ENCODE measurements around the gene DEPDC1.

Gene DEPDC1

DNA sequence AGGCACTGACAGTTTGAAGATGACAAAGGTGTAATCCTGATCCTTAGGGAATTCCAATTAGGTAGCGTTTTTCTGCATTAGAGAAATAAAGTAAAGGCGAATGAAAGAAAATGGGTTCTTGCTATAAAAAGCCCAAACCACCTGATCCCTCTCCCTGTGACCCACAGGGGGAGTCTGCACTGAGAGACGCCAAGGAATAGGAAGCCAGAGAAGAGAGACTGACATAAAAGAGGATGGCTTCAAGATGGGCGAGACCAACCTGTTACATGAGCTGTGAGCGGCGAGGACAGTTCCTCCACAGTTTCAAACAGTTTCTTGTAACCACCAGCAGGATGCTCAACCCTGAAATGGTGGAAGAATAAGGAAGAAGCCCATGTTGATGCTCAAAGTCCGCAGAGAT lies 48.5 kb downstream of the DEPDC1 start:
- Histone ChIP-seq H3K27ac (ENCODE audit: low read depth, low read length) (no peak overlapping the region), H3K9me3 (ENCODE audit: control insufficient read depth, insufficient read depth, low read length) (no peaks in the 10 kb centered on the region), H3K9ac (ENCODE audit: low read depth, low read length) (no peak overlapping the region)

DNA sequence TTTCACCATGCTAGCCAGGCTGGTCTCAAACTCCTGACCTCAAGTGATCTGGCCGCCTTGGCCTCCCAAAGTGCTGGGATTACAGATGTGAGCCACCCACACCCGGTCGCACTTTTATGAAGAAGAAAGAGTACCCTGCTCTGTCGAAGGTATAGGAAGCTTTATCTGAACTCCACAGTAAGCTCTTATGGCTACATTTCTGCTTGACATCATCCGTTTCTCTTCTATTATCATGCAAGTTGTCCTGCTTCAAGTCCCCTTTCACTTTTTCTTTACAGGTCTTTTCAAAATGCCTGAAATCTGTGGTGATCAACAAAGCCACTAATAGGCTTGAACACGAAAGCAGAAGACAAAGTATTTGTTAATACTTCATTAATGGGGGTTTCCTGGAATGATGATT lies 51.2 kb downstream of the DEPDC1 start:
- Histone ChIP-seq H3K27ac (ENCODE audit: low read depth, low read length) (no peak overlapping the region), H3K36me3 (ENCODE audit: control insufficient read depth, insufficient read depth, low read length) (no peaks in the 10 kb centered on the region), H3K4me1 (ENCODE audit: control insufficient read depth, insufficient read depth, low read length) (no peaks in the 10 kb centered on the region), H3K4me3 (ENCODE audit: low read depth, low read length) (no peak overlapping the region), H3K9me3 (ENCODE audit: control insufficient read depth, insufficient read depth, low read length) (no peaks in the 10 kb centered on the region), H3K9ac (ENCODE audit: low read depth, low read length) (no peak overlapping the region), H3K27me3 (ENCODE audit: control insufficient read depth, insufficient read depth, low read length) (no peaks in the 10 kb centered on the region)

More for the DNA sequence above, 48.5 kb downstream of the DEPDC1 start:
- Histone ChIP-seq H3K36me3 (ENCODE audit: control insufficient read depth, insufficient read depth, low read length) (no peaks in the 10 kb centered on the region), H3K27me3 (ENCODE audit: control insufficient read depth, insufficient read depth, low read length) (no peaks in the 10 kb centered on the region), H3K4me1 (ENCODE audit: control insufficient read depth, insufficient read depth, low read length) (no peaks in the 10 kb centered on the region), H3K4me3 (ENCODE audit: low read depth, low read length) (no peak overlapping the region)

DNA sequence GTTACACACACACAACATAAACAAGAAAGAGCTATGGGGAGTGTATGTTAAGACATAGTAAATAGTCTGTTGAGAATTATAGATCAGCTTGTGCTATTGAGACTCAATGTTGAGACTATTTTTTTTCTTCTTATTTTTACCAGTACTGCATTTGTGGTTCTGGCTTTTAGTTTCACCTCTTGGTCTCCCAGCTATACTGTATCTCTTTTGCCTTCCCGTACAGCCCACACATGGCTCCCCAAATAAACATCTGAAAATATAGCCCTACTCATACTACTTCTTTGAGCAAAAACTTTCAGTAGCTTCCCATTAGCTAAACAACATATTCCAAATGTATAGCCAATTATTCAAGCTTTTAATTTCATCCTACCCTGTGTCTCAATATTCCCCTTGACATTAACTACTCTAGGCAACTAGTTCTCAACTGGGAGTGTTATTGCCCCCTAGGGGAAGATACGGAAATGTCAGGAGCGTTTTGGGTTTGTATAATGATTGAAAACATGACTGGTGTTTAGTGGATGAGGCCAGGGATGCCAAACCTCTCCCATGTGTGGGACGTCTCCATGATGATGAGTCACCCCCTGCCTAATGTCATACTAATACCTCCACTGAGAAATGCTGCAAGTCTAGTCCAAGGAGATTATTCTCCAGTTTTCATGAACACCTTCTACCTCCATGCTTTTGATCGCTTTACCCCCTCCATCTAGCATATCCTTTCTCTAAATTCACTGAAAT lies 53.9 kb downstream of the DEPDC1 start:
- Histone ChIP-seq H3K27ac (ENCODE audit: low read depth, low read length) (no peak overlapping the region), H3K4me1 (ENCODE audit: control insufficient read depth, insufficient read depth, low read length) (peaks cover 8% of the 10 kb centered on the region), H3K4me3 (ENCODE audit: low read depth, low read length) (no peak overlapping the region), H3K9ac (ENCODE audit: low read depth, low read length) (no peak overlapping the region), H3K9me3 (ENCODE audit: control insufficient read depth, insufficient read depth, low read length) (no peaks in the 10 kb centered on the region), H3K36me3 (ENCODE audit: control insufficient read depth, insufficient read depth, low read length) (no peaks in the 10 kb centered on the region), H3K27me3 (ENCODE audit: control insufficient read depth, insufficient read depth, low read length) (no peaks in the 10 kb centered on the region)

DNA sequence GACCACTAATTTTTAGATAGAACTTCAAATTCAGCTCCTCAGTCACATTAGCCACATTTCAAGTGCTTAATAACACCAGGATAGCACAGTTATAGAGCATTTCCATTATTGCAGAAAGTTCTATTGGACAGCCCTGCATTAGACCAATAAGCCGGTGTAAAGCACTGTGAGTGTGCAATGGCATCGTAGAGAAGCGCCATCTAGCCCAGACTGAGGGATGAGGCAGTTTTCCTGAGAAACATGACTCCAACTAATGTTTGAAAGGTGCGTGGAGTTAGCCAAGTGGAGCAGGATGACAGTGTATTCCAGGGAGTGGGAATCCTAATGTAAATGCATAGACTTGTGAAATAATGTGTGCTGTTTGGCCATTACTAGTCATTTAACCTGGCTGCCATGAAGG lies 54.9 kb downstream of the DEPDC1 start:
- Histone ChIP-seq H3K27ac (ENCODE audit: low read depth, low read length) (no peak overlapping the region), H3K4me3 (ENCODE audit: low read depth, low read length) (no peak overlapping the region), H3K9me3 (ENCODE audit: control insufficient read depth, insufficient read depth, low read length) (no peaks in the 10 kb centered on the region), H3K9ac (ENCODE audit: low read depth, low read length) (no peak overlapping the region), H3K27me3 (ENCODE audit: control insufficient read depth, insufficient read depth, low read length) (no peaks in the 10 kb centered on the region), H3K36me3 (ENCODE audit: control insufficient read depth, insufficient read depth, low read length) (no peaks in the 10 kb centered on the region), H3K4me1 (ENCODE audit: control insufficient read depth, insufficient read depth, low read length) (peaks cover 11% of the 10 kb centered on the region)

DNA sequence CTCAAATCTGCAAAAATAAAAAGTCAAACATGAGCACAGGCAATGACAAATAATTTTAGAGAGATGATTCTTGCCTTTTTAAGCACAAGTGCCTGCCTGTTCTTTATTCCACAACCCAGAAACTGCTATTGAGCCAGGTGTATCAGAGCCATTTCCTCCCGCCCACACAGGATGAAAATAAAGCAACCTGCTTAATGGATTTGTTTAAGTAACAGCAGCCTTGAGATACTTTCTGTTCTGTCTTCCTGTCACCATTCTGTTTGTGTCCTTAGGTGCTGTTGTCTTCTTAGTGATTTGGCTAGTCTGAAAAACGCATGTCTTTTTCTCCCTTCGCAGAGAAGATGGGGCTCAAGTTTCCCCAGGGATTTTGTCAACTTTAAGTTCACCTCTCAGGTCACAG lies 58.6 kb downstream of the DEPDC1 start:
- H3K4me3 ChIP-seq (ENCODE audit: low read depth, low read length): no peak overlapping the region
- H3K9me3 ChIP-seq (ENCODE audit: control insufficient read depth, insufficient read depth, low read length): no peaks in the 10 kb centered on the region
- no peak overlapping the region for H3K9ac ChIP-seq (ENCODE audit: low read depth, low read length)
- H3K27ac ChIP-seq (ENCODE audit: low read depth, low read length): peak overlapping the region; percentile 10
- peaks cover 11% of the 10 kb centered on the region for H3K4me1 ChIP-seq (ENCODE audit: control insufficient read depth, insufficient read depth, low read length)
- no peaks in the 10 kb centered on the region for H3K36me3 ChIP-seq (ENCODE audit: control insufficient read depth, insufficient read depth, low read length)
- no peaks in the 10 kb centered on the region for H3K27me3 ChIP-seq (ENCODE audit: control insufficient read depth, insufficient read depth, low read length)

DNA sequence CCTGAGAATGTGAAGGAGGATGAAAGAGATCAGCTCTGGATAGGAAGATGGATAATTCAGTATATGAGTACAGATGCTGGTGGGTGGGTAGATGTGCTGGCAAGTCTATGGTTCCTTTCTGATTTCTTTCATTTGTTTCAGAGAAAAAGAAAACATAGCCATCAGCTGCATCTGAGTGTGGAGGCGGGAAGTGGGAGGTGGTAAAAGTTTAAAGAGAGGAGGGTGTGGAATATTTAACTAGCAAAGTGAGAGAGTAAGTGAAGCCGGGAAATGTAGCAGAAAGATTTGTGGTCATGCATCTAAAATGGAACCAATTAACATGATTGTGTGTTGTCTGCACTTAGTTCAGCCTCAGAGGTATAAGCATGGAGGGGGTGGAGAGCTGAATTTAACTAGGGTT lies 63.5 kb downstream of the DEPDC1 start:
- Histone ChIP-seq H3K36me3 (ENCODE audit: control insufficient read depth, insufficient read depth, low read length) (no peaks in the 10 kb centered on the region), H3K27me3 (ENCODE audit: control insufficient read depth, insufficient read depth, low read length) (no peaks in the 10 kb centered on the region), H3K9ac (ENCODE audit: low read depth, low read length) (no peak overlapping the region)

DNA sequence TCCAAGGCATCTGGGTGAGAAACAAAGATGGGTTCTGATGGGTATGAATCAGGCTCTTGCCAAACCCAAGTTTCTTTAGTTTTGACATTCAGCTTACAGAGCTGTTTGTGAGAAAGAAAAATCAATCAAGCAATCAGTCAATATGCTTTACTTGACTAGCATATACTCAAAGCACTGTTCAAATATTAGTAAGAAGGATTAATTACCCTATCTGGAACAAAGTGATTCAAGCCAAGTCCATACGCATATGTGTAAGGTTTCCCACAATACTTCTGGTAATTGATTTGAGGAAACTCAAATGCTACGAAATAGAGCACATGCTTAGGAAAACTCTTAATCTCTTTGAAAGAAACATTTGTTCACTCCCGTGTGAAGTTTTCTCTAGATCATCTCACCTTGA lies 65.8 kb downstream of the DEPDC1 start:
- H3K27me3 ChIP-seq (ENCODE audit: control insufficient read depth, insufficient read depth, low read length): no peaks in the 10 kb centered on the region

More for the DNA sequence above, 63.5 kb downstream of the DEPDC1 start:
- H3K4me3 ChIP-seq (ENCODE audit: low read depth, low read length): no peak overlapping the region
- H3K9me3 ChIP-seq (ENCODE audit: control insufficient read depth, insufficient read depth, low read length): no peaks in the 10 kb centered on the region
- H3K27ac ChIP-seq (ENCODE audit: low read depth, low read length): no peak overlapping the region
- H3K4me1 ChIP-seq (ENCODE audit: control insufficient read depth, insufficient read depth, low read length): peaks cover 7% of the 10 kb centered on the region

DNA sequence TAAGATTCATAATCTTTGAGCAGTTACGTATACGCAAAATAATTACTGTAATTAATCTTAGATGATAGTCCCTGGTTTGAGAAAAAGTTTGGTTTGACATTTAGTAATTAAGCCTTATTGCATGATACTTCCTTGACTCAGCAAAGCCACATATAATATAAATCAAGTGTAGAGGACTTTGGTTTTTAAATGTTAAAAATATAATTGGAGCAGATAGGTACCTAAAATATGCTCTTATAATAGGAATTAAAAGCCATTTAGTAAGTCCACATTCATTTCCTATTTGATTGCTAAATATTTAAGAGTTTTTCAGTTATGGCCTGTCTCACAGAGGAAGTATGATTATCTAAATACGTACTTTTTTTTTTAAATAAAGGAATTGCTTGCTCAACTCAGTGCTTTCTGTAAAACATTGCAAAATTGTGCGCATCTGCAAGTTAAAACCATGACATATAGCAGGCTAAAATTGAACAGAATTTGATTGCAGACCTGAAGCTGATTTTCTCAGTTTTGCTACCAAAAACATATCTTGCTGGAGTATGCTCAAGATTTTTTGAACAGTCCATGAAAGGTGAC lies 67.6 kb downstream of the DEPDC1 start:
- no peaks in the 10 kb centered on the region for H3K36me3 ChIP-seq (ENCODE audit: control insufficient read depth, insufficient read depth, low read length)
- no peaks in the 10 kb centered on the region for H3K9me3 ChIP-seq (ENCODE audit: control insufficient read depth, insufficient read depth, low read length)
- no peaks in the 10 kb centered on the region for H3K27me3 ChIP-seq (ENCODE audit: control insufficient read depth, insufficient read depth, low read length)
- H3K27ac ChIP-seq (ENCODE audit: low read depth, low read length): no peak overlapping the region
- H3K4me1 ChIP-seq (ENCODE audit: control insufficient read depth, insufficient read depth, low read length): no peaks in the 10 kb centered on the region
- no peak overlapping the region for H3K4me3 ChIP-seq (ENCODE audit: low read depth, low read length)
- H3K9ac ChIP-seq (ENCODE audit: low read depth, low read length): no peak overlapping the region

More for the DNA sequence above, 65.8 kb downstream of the DEPDC1 start:
- H3K4me3 ChIP-seq (ENCODE audit: low read depth, low read length): no peak overlapping the region
- H3K36me3 ChIP-seq (ENCODE audit: control insufficient read depth, insufficient read depth, low read length): no peaks in the 10 kb centered on the region
- H3K9ac ChIP-seq (ENCODE audit: low read depth, low read length): no peak overlapping the region
- no peaks in the 10 kb centered on the region for H3K4me1 ChIP-seq (ENCODE audit: control insufficient read depth, insufficient read depth, low read length)
- no peak overlapping the region for H3K27ac ChIP-seq (ENCODE audit: low read depth, low read length)
- H3K9me3 ChIP-seq (ENCODE audit: control insufficient read depth, insufficient read depth, low read length): no peaks in the 10 kb centered on the region

DNA sequence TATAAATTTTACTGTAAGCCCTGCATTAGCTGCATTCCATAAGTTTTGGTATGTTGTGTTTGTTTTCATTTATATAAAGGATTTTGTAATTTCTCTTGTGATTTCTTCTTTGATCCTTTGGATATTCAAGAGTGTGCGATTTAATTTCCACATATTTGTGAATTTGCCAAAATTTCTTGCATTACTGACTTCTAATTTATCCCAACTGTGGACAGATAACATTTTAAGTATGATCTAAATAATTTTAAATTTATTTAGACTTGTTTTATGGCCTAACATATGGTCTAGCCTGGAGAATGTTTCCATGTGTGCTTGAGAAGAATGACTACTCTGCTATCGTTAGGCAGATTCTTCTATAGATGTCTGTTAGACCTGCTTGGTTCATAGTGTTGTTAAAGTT lies 70.3 kb downstream of the DEPDC1 start:
- H3K4me1 ChIP-seq (ENCODE audit: control insufficient read depth, insufficient read depth, low read length): no peaks in the 10 kb centered on the region

More for the DNA sequence above, 70.3 kb downstream of the DEPDC1 start:
- Histone ChIP-seq H3K27ac (ENCODE audit: low read depth, low read length) (no peak overlapping the region), H3K4me3 (ENCODE audit: low read depth, low read length) (no peak overlapping the region), H3K36me3 (ENCODE audit: control insufficient read depth, insufficient read depth, low read length) (no peaks in the 10 kb centered on the region), H3K9me3 (ENCODE audit: control insufficient read depth, insufficient read depth, low read length) (no peaks in the 10 kb centered on the region), H3K27me3 (ENCODE audit: control insufficient read depth, insufficient read depth, low read length) (no peaks in the 10 kb centered on the region), H3K9ac (ENCODE audit: low read depth, low read length) (no peak overlapping the region)

Measured in HUES48 (cell line).